ENCODE measurements around the gene HSD17B2.

- no peak for TF ChIP-seq CTCF (IDR thresholded peaks at IDR 0.05)
- no peak for TF ChIP-seq EP300 (IDR thresholded peaks at IDR 0.05)
- TF ChIP-seq POLR2A (IDR thresholded peaks at IDR 0.05) = no peak
Observed at GRCh38 chr16:81992859-81993258, 42.2 kb upstream of the HSD17B2 start.
